HCT116 (cell line): Measurements from ENCODE around the gene PI4KA. TPM values are rescaled to one million over a fixed set of nuclear protein-coding genes. Genes with fewer than 3 reads are reported as not detected.

ENCODE experiments used
- ATAC-seq: fragments of 200-7000 bp; cut with Tn5 transposase; 2 replicates; pipeline ENCODE4 v1.9.1; 2020; ENCODE audit warnings: mild to moderate bottlenecking, moderate library complexity
- BruUV-seq: library from RNA; stranded (reverse); fragments of 400-500 nt; replicated peaks from 2 replicates; lab custom pipeline; 2021; lab: Mats Ljungman, UMichigan
- CTCF ChIA-PET: fragments of 300-600 bp; sonication (Branson Sonifier 250); formaldehyde crosslinking; loops from one replicate; lab custom pipeline; 2021; ENCODE audit warnings: antibody characterized with exemption; lab: Charles Lee
- POLR2A ChIA-PET: fragments of 300-600, 350-600 bp; sonication (Branson Sonifier 250); formaldehyde crosslinking; loops from one replicate; lab custom pipeline; 2021; ENCODE audit warnings: antibody characterized with exemption; lab: Charles Lee
- RAD21 ChIA-PET, 2 experiments: fragments of 300-600 bp; sonication (Branson Sonifier 250); formaldehyde crosslinking; loops; one replicate each; lab custom pipeline; 2023; ENCODE audit warnings: low total read pairs in 2 of 2; ENCODE audit not compliant: uncharacterized antibody in 2 of 2, unreplicated experiment in 2 of 2, low non-redundant PET in 1 of 2; lab: Charles Lee
- DNase-seq: peaks from one replicate; pipeline ENCODE4 v3.0.0-alpha.2; 2010; ENCODE audit warnings: low read depth, low spot score
- H2AFZ ChIP-seq: fragments of 200-600 bp; shearing (Covaris generic), sonication (generic); 2 replicates; pipeline ENCODE4 v1.6.1; 2017; ENCODE audit warnings: low read depth, mixed run types, mixed read lengths, antibody characterized with exemption, low read length; ENCODE audit not compliant: poor library complexity, severe bottlenecking
- H3K27ac ChIP-seq: 2 replicates; pipeline ENCODE4 v1.5.1; 2012; ENCODE audit warnings: low read depth, low read length
- H3K27me3 ChIP-seq: fragments of 200-600 bp; sonication (generic); 2 replicates; pipeline ENCODE4 v1.6.1; 2016; ENCODE audit warnings: mixed run types, low read length, mixed read lengths; ENCODE audit not compliant: insufficient read depth
- H3K36me3 ChIP-seq, 2 experiments: fragments of 200-500 bp in 1 of 2; fragments of 200-600 bp in 1 of 2; sonication (Bioruptor generic) in 1 of 2; sonication (generic) in 1 of 2; 2 replicates each; pipeline versions ENCODE4 v1.5.1 to v1.6.1; 2014 to 2016; ENCODE audit warnings: low read length in 2 of 2, inconsistent platforms in 1 of 2, mixed read lengths in 1 of 2, mixed run types in 1 of 2; ENCODE audit not compliant: insufficient read depth in 2 of 2, control insufficient read depth in 1 of 2
- H3K4me1 ChIP-seq, 2 experiments: fragments of 200-600 bp in 1 of 2; sonication (generic) in 1 of 2; 2 replicates each; pipeline versions ENCODE4 v1.5.1 to v1.6.1; 2012 to 2017; ENCODE audit warnings: low read length in 2 of 2, inconsistent platforms in 1 of 2, mild to moderate bottlenecking in 1 of 2, mixed read lengths in 1 of 2, mixed run types in 1 of 2, moderate library complexity in 1 of 2; ENCODE audit not compliant: insufficient read depth in 2 of 2, control insufficient read depth in 1 of 2
- H3K4me2 ChIP-seq: fragments of 200-600 bp; sonication (generic); 2 replicates; pipeline ENCODE4 v1.6.1; 2017; ENCODE audit warnings: mixed run types, low read length, mixed read lengths
- H3K4me3 ChIP-seq, 2 experiments: fragments of 200-600 bp in 1 of 2; sonication (generic) in 1 of 2; replicated peaks in 1 of 2; 2 replicates each; pipeline ENCODE4 v1.5.1; 2011 to 2016; ENCODE audit warnings: low read length in 2 of 2, control low read depth in 1 of 2, low read depth in 1 of 2, mild to moderate bottlenecking in 1 of 2, mixed read lengths in 1 of 2, mixed run types in 1 of 2
- H3K79me2 ChIP-seq: fragments of 200-600 bp; sonication (generic); 2 replicates; pipeline ENCODE4 v1.6.1; 2017; ENCODE audit warnings: mild to moderate bottlenecking, mixed run types, low read length, moderate library complexity, mixed read lengths; ENCODE audit not compliant: insufficient read depth
- H3K9ac ChIP-seq: fragments of 200-600 bp; sonication (generic); 2 replicates; pipeline ENCODE4 v1.6.1; 2016; ENCODE audit warnings: low read length, mixed read lengths
- H3K9me2 ChIP-seq: fragments of 200-600 bp; sonication (generic), shearing (Covaris generic); 2 replicates; pipeline ENCODE4 v1.6.1; 2017; ENCODE audit warnings: mixed run types, mild to moderate bottlenecking, moderate library complexity; ENCODE audit not compliant: insufficient read depth
- H3K9me3 ChIP-seq, 2 experiments: fragments of 200-500 bp in 1 of 2; fragments of 200-600 bp in 1 of 2; sonication (Bioruptor generic) in 1 of 2; sonication (generic) in 1 of 2; 2 replicates each; pipeline ENCODE4 v1.6.1; 2014 to 2017; ENCODE audit warnings: low read length in 2 of 2, mixed read lengths in 2 of 2, inconsistent platforms in 1 of 2, low read depth in 1 of 2, mild to moderate bottlenecking in 1 of 2, mixed run types in 1 of 2, moderate library complexity in 1 of 2; ENCODE audit not compliant: control insufficient read depth in 1 of 2, insufficient read depth in 1 of 2
- H4K20me1 ChIP-seq: fragments of 200-600 bp; sonication (generic), shearing (Covaris generic); 2 replicates; pipeline ENCODE4 v1.6.1; 2017; ENCODE audit warnings: mixed run types, mild to moderate bottlenecking, moderate library complexity; ENCODE audit not compliant: insufficient read depth
- ELF1 ChIP-seq: IDR thresholded peaks from 2 replicates; pipeline ENCODE4 v1.6.1; 2012; ENCODE audit warnings: low read depth, borderline replicate concordance
- EZH2phosphoT487 ChIP-seq: fragments of 200-600 bp; IDR thresholded peaks from 2 replicates; pipeline ENCODE4 v1.6.1; 2018; ENCODE audit warnings: antibody characterized with exemption, borderline replicate concordance
- POLR2AphosphoS5 ChIP-seq: IDR thresholded peaks from 2 replicates; pipeline ENCODE4 v1.6.1; 2011; ENCODE audit warnings: mild to moderate bottlenecking, low read depth, low read length, moderate library complexity
- SIN3A ChIP-seq: IDR thresholded peaks from 2 replicates; pipeline ENCODE4 v1.6.1; 2012; ENCODE audit warnings: low read depth
- TCF7L2 ChIP-seq: IDR thresholded peaks from 2 replicates; pipeline ENCODE4 v1.7.0; 2011; ENCODE audit warnings: borderline replicate concordance, inconsistent platforms; ENCODE audit not compliant: insufficient read depth, insufficient read length; ENCODE audit errors: extremely low read depth
- ZNF274 ChIP-seq: fragments of 200-500 bp; sonication (Bioruptor generic); IDR thresholded peaks from 2 replicates; pipeline ENCODE4 v1.6.1; 2014; ENCODE audit warnings: mild to moderate bottlenecking, low read depth, low read length, inconsistent platforms
- intact Hi-C: fragments of 100-400 bp; cut with micrococcal nuclease; formaldehyde crosslinking; loops from 2 replicates; pipeline ENCODE4 v1.10.0; 2022
- total RNA-seq: library from RNA; stranded (reverse); gene quantifications from one replicate; pipeline ENCODE4 v1.2.1, GENCODE V29; 2021; ENCODE audit not compliant: unreplicated experiment
- TF ChIP-seq, protein P1 (sequence below), 3 experiments: fragments of 200-600 bp in 1 of 3; sonication (generic) in 1 of 3; IDR thresholded peaks in 2 of 3; conservative IDR thresholded peaks in 1 of 3; 2 replicates each; pipeline ENCODE4 v1.5.1; 2012 to 2017; ENCODE audit warnings: low read depth in 2 of 3, low read length in 2 of 3, antibody characterized with exemption in 1 of 3, borderline replicate concordance in 1 of 3, control low read depth in 1 of 3, mild to moderate bottlenecking in 1 of 3, mixed read lengths in 1 of 3, mixed run types in 1 of 3, moderate library complexity in 1 of 3; ENCODE audit not compliant: insufficient read depth in 1 of 3

Gene PI4KA
- total RNA-seq, 1 experiment from 2014 or later: 59.6 TPM

DNA sequence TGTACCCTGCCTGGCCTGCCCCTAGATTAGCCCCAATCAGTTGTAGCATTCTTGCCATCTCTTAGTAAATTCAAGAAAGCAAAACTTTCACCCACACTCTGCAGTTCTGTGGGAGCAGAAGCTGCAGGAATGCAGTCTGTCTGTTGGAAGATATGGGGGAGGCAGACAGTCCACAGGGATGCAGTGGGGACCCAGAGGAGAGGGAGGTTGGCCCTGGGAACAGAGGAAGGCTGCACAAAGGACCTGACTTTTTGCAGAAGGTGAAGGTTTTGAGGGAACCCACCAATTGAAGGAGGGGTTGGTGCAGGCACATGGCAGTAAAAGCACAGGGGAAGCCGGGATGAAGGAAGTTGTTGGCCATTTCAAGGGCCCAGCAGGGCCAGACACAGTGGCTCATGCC is 16.7 kb upstream of the PI4KA start (continued):
- no peak for TF ChIP-seq TCF7L2
- no peak for TF ChIP-seq ZNF274
- TF ChIP-seq EZH2phosphoT487: no peak
- no peak for TF ChIP-seq POLR2AphosphoS5

DNA sequence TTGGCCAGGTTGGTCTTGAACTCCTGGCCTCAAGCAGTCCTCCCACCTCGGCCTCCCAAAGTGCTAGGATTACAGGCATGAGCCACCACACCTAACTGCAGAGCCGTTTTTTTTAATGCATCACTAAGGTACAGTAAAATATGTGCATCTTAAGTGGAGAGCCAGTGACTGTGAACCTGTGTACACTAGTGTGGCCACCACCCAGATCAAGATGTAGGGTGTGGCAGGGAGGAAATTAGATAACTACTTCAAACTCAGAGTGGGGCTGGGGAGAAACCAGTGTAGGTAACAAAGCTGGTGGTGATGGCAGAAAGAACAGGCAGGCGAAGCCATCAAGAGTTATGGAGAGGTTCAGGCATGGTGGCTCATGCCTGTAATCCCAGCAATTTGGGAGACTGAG is 14.6 kb upstream of the PI4KA start:
- H2AFZ ChIP-seq: no peak overlapping the region
- no peaks in the 10 kb centered on the region for H3K27me3 ChIP-seq
- H3K4me3 ChIP-seq: no peak overlapping the region
- no peaks in the 10 kb centered on the region for H3K4me1 ChIP-seq
- H3K27ac ChIP-seq: no peak overlapping the region
- no peaks in the 10 kb centered on the region for H3K79me2 ChIP-seq
- no peaks in the 10 kb centered on the region for H3K9me3 ChIP-seq
- 0 out of 4 replicates have a peak, but pooled peaks cover 0 to 2% of the 10 kb centered on the region in 2 experiments for H3K36me3 ChIP-seq
- ChIA-PET CTCF (no interaction called here), POLR2A (interaction anchor here (0.7 kb wide), 1 partner anchor 33 kb away, joined by 6 read pairs; no protein-coding TSS in a partner anchor), RAD21 (no interaction called here)
- TF ChIP-seq, protein P1, sequence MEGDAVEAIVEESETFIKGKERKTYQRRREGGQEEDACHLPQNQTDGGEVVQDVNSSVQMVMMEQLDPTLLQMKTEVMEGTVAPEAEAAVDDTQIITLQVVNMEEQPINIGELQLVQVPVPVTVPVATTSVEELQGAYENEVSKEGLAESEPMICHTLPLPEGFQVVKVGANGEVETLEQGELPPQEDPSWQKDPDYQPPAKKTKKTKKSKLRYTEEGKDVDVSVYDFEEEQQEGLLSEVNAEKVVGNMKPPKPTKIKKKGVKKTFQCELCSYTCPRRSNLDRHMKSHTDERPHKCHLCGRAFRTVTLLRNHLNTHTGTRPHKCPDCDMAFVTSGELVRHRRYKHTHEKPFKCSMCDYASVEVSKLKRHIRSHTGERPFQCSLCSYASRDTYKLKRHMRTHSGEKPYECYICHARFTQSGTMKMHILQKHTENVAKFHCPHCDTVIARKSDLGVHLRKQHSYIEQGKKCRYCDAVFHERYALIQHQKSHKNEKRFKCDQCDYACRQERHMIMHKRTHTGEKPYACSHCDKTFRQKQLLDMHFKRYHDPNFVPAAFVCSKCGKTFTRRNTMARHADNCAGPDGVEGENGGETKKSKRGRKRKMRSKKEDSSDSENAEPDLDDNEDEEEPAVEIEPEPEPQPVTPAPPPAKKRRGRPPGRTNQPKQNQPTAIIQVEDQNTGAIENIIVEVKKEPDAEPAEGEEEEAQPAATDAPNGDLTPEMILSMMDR (IDR thresholded peaks at IDR 0.05 in 2 of 3, conservative IDR thresholded peaks at IDR 0.05 in 1 of 3; ENCODE audit: borderline replicate concordance in 1 of 3, insufficient read depth in 1 of 3, low read depth in 2 of 3, low read length in 2 of 3): no peak
- TF ChIP-seq ELF1: no peak
- no peak for TF ChIP-seq SIN3A
- intact Hi-C loops: no loop called here
- DNase-seq (no peak), ATAC-seq (no peak)
- H3K4me2 ChIP-seq: no peak overlapping the region
- no peaks in the 10 kb centered on the region for H3K9me2 ChIP-seq
- no peak overlapping the region for H3K9ac ChIP-seq
- BruUV-seq: no TSS peak
- no peaks in the 10 kb centered on the region for H4K20me1 ChIP-seq
